ENCODE data around the gene ACVR2A.

DNA sequence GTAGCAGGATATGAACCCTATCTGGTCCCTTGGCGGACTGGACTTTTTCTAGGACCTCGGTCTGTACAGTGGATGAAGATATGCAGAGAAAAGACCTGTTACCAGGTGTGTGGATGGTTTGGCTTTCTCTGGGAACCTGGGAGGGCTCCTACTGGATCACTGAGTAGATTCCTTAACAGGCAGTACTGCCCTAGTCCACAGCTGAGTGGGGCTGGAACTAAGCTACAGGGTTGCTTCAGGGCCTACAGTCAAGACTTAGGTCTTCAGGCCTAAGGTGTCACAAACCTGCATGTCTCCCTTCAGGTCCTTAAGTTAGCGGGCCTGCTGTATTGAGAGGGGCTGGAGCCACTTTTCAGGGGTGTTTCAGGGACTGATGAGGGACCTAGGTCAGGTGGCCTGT is 132.8 kb downstream of the ACVR2A start:
- TF ChIP-seq, protein P1, sequence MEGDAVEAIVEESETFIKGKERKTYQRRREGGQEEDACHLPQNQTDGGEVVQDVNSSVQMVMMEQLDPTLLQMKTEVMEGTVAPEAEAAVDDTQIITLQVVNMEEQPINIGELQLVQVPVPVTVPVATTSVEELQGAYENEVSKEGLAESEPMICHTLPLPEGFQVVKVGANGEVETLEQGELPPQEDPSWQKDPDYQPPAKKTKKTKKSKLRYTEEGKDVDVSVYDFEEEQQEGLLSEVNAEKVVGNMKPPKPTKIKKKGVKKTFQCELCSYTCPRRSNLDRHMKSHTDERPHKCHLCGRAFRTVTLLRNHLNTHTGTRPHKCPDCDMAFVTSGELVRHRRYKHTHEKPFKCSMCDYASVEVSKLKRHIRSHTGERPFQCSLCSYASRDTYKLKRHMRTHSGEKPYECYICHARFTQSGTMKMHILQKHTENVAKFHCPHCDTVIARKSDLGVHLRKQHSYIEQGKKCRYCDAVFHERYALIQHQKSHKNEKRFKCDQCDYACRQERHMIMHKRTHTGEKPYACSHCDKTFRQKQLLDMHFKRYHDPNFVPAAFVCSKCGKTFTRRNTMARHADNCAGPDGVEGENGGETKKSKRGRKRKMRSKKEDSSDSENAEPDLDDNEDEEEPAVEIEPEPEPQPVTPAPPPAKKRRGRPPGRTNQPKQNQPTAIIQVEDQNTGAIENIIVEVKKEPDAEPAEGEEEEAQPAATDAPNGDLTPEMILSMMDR (conservative IDR thresholded peaks at IDR 0.05; ENCODE audit: low read depth, low read length), result no peak
- TF ChIP-seq POLR2A (IDR thresholded peaks at IDR 0.05; ENCODE audit: low read depth, low read length) (no peak), RAD21 (IDR thresholded peaks at IDR 0.05; ENCODE audit: low read length) (no peak), SMC3 (IDR thresholded peaks at IDR 0.05; ENCODE audit: low read depth, low read length) (no peak), RFX5 (IDR thresholded peaks at IDR 0.05; ENCODE audit: low read depth, low read length) (no peak), MAZ (IDR thresholded peaks at IDR 0.05; ENCODE audit: borderline replicate concordance, low read depth, low read length) (no peak), FOS (IDR thresholded peaks at IDR 0.05; ENCODE audit: low read depth, low read length) (no peak), RCOR1 (IDR thresholded peaks at IDR 0.05; ENCODE audit: insufficient replicate concordance, low read length) (no peak)
- TF ChIP-seq, protein P2, sequence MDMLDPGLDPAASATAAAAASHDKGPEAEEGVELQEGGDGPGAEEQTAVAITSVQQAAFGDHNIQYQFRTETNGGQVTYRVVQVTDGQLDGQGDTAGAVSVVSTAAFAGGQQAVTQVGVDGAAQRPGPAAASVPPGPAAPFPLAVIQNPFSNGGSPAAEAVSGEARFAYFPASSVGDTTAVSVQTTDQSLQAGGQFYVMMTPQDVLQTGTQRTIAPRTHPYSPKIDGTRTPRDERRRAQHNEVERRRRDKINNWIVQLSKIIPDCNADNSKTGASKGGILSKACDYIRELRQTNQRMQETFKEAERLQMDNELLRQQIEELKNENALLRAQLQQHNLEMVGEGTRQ (IDR thresholded peaks at IDR 0.05; ENCODE audit: low read depth, low read length), result no peak
- TF ChIP-seq, protein P3, sequence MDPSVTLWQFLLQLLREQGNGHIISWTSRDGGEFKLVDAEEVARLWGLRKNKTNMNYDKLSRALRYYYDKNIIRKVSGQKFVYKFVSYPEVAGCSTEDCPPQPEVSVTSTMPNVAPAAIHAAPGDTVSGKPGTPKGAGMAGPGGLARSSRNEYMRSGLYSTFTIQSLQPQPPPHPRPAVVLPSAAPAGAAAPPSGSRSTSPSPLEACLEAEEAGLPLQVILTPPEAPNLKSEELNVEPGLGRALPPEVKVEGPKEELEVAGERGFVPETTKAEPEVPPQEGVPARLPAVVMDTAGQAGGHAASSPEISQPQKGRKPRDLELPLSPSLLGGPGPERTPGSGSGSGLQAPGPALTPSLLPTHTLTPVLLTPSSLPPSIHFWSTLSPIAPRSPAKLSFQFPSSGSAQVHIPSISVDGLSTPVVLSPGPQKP (IDR thresholded peaks at IDR 0.05; ENCODE audit: borderline replicate concordance, low read depth, low read length), result no peak
